Measurements from ENCODE around the gene PRXL2B. TPM values are rescaled to one million over a fixed set of nuclear protein-coding genes. Genes with fewer than 3 reads are reported as not detected.

PRXL2B gene
- total RNA-seq, 1 donor from 2014 or later: 40.3 TPM

DNA sequence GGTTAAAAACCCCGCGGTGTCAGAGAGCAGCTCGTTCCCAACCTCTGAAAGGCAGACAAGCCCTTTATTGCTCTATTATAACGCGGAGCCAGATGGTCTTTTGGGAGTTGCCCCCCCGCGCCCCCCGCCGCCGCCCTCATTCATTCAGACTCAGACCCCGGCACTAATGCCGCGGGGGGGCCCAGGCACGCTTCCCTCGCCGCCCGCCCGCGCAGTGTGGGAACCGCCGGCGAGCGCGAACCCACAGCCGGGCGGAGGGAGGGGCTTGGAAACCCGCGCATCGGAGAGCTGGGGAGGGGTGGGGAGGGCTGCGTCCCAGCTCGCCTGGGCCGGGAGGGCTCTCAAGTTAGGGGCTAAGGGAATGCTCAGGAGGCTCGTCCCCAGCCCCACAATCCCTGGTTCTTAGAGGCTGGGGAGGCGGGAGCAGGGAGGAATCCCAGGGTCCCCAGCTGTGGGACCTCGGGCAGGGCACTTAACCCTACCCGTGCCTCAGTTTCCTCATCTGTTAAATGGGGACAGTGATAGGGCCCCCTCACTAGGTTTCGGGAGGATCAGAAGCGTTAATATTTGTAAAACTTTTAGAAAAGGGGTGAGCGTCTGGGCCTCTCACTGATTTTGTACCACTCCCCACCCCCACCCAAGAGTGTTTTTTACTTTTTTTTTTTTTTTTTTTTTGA lies 45.6 kb upstream of the PRXL2B start:
- H3K27ac Mint-ChIP-seq: peak overlapping the region; percentile 88
- no peaks in the 10 kb centered on the region for H3K9me3 Mint-ChIP-seq
- no peak overlapping the region for H3K4me3 Mint-ChIP-seq
- peaks cover 7% of the 10 kb centered on the region for H3K27me3 Mint-ChIP-seq
- H3K4me1 Mint-ChIP-seq (ENCODE audit: unreplicated experiment): peaks cover 7% of the 10 kb centered on the region
- no peak for DNase-seq (ENCODE audit: extremely low spot score, unreplicated experiment)
- TF ChIP-seq, protein P1, sequence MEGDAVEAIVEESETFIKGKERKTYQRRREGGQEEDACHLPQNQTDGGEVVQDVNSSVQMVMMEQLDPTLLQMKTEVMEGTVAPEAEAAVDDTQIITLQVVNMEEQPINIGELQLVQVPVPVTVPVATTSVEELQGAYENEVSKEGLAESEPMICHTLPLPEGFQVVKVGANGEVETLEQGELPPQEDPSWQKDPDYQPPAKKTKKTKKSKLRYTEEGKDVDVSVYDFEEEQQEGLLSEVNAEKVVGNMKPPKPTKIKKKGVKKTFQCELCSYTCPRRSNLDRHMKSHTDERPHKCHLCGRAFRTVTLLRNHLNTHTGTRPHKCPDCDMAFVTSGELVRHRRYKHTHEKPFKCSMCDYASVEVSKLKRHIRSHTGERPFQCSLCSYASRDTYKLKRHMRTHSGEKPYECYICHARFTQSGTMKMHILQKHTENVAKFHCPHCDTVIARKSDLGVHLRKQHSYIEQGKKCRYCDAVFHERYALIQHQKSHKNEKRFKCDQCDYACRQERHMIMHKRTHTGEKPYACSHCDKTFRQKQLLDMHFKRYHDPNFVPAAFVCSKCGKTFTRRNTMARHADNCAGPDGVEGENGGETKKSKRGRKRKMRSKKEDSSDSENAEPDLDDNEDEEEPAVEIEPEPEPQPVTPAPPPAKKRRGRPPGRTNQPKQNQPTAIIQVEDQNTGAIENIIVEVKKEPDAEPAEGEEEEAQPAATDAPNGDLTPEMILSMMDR (conservative IDR thresholded peaks at IDR 0.05): no peak
- no peaks in the 10 kb centered on the region for H3K36me3 Mint-ChIP-seq

DNA sequence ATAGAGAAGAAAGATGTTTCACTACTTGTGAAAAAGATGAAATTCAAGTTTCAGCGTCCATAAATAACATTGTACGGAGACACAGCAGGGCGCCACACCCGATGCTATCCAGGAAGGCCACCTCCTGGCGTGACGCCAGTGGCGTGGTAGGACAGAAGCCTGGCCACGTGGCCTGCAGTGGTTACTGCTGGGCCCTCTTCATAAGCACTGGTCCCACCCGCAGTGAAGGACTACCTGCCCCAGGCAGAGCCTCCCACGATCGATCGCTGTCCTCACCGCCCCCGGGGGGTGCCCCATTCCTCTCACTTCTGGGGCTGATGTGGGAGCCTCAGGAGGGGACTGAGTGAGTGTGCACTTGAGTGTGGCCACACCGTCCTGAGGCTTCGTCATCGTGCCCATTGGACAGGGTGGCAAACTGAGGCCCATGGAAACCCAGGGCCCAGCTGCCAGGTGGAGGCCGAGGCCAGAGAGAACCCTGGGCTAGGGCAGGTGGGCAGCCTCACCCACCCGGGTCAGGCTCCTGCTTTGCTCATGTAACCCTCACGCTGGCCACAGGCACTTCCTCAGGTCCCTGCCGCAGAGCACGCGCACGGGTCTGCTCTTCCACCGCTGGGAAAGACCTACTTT lies 44.8 kb upstream of the PRXL2B start:
- H3K36me3 Mint-ChIP-seq: no peaks in the 10 kb centered on the region
- H3K4me3 Mint-ChIP-seq: peak overlapping the region; percentile 62
- H3K27me3 Mint-ChIP-seq: peaks cover 3% of the 10 kb centered on the region
- H3K27ac Mint-ChIP-seq: peak overlapping the region; percentile 88
- no peak for DNase-seq (ENCODE audit: extremely low spot score, unreplicated experiment)
- TF ChIP-seq, protein P1 (conservative IDR thresholded peaks at IDR 0.05): no peak
- no peaks in the 10 kb centered on the region for H3K9me3 Mint-ChIP-seq
- H3K4me1 Mint-ChIP-seq (ENCODE audit: unreplicated experiment): peaks cover 7% of the 10 kb centered on the region

- peaks cover 7% of the 10 kb centered on the region for H3K4me1 Mint-ChIP-seq (ENCODE audit: unreplicated experiment)
- H3K36me3 Mint-ChIP-seq: no peaks in the 10 kb centered on the region
- H3K27me3 Mint-ChIP-seq: no peaks in the 10 kb centered on the region
- no peak overlapping the region for H3K27ac Mint-ChIP-seq
- DNase-seq (ENCODE audit: extremely low spot score, unreplicated experiment): no peak
- no peaks in the 10 kb centered on the region for H3K9me3 Mint-ChIP-seq
- H3K4me3 Mint-ChIP-seq: peak overlapping the region; percentile 11
- TF ChIP-seq, protein P1 (conservative IDR thresholded peaks at IDR 0.05): no peak
Measured at GRCh38 chr1:2542246-2542915, 44.2 kb upstream of the PRXL2B start.

DNA sequence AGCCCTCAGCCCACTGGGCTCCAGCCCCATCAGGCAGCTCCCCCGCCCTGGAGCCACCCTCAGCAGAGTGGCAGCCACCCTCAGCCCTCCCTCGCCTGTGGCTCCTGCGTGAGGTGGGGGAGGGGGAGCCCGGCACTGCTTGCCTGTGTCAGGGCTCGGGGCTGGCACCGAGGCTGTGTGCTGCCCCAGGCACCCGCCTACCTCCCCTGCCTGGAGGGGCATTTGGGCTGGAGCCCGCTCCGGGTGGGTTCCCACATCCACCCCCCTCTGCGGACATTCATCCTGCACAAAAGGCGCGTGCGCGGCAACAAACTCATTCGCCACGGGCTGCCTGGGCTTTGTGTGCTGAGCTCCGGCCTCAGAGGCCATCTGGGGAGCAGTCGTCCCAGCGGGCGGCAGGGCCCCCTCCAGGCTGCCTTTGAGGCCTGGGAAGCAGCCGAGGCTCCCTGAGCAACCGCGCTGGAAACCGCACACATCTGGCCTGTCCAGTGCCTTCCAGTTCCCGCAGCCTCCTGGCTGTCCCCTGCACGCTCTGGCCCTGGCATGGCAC lies 43.0 kb upstream of the PRXL2B start:
- TF ChIP-seq, protein P1 (conservative IDR thresholded peaks at IDR 0.05): no peak
- Mint-ChIP-seq H3K36me3 (no peaks in the 10 kb centered on the region), H3K27me3 (no peaks in the 10 kb centered on the region), H3K27ac (no peak overlapping the region), H3K4me1 (ENCODE audit: unreplicated experiment) (peaks cover 7% of the 10 kb centered on the region), H3K9me3 (no peaks in the 10 kb centered on the region), H3K4me3 (no peak overlapping the region)
- no peak for DNase-seq (ENCODE audit: extremely low spot score, unreplicated experiment)

DNA sequence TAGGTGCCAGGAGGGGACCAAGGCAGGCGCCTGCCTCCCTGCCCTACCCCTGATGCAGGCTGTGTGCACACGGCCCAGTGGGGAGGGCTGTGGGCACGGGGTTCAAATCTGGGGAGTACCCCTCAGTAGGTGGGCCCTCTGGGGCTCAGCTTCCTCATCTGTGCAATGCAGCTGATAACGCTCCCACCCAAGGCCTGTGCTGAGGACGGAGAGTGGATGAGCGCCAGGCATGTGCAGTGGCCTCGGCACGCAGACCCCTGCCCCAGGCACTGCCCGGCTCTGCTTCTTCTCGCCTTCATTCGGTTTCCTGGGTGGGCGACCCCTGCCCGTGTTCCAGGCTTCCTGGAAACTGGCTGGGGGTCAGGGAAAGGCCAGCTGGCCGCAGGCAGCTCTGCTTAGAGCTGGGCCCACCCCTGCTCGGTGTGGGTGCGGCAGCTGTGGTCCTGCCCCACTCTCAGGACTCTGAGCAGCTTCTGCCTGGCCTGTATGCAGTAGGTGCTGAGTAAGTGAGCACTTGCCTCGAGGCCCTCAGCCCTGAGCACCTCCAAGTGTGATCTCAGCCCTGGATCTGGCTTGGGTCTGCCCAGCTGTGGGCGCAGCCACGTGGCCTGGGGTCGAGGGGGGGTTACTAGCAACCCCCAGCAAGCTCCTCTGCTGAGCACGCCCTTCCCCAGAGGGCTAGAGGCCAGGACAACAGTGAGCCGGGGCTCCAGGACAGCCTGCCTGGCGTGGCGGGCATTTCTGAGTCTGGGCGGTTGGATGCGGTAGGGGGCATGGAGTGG lies 42.3 kb upstream of the PRXL2B start:
- H3K27me3 Mint-ChIP-seq: no peaks in the 10 kb centered on the region

More for the DNA sequence above, 42.3 kb upstream of the PRXL2B start:
- Mint-ChIP-seq H3K9me3 (no peaks in the 10 kb centered on the region), H3K4me1 (ENCODE audit: unreplicated experiment) (peaks cover 7% of the 10 kb centered on the region), H3K4me3 (peak overlapping the region; percentile 22), H3K36me3 (no peaks in the 10 kb centered on the region), H3K27ac (peak overlapping the region; percentile 43)
- TF ChIP-seq, protein P1 (conservative IDR thresholded peaks at IDR 0.05): no peak
- DNase-seq (ENCODE audit: extremely low spot score, unreplicated experiment): no peak

All from type B pancreatic cell (in vitro differentiated cells).